GM21723 (cell line): ENCODE results near the gene STK32C.
"Not testable (repeated sequence)": the region's sequence is repeated elsewhere in the genome, so short reads cannot be mapped to it uniquely, and the experiment has no call there.

Source experiments
- ATAC-seq: cut with Tn5 transposase; IDR thresholded peaks from one replicate; pipeline ENCODE4 v1.9.1; 2021; ENCODE audit warnings: mild to moderate bottlenecking, moderate library complexity; ENCODE audit not compliant: unreplicated experiment

STK32C gene

GRCh38 chr10:132307823-132308586 lies at the start of gene STK32C:
Gene STK32C, minus strand, starts transcription at chr10:132307950. Its CDS starts 117 bp downstream, at chr10:132307833.
- peak; percentile 79 for ATAC-seq

GRCh38 chr10:132356621-132357195 lies 49.0 kb upstream of the STK32C start:
- no peak for ATAC-seq

GRCh38 chr10:132355754-132356153 lies 48.0 kb upstream of the STK32C start:
- no peak for ATAC-seq

- no peak for ATAC-seq
Measured at GRCh38 chr10:132355297-132355696, 47.5 kb upstream of the STK32C start.

GRCh38 chr10:132354356-132355094 lies 46.8 kb upstream of the STK32C start:
- no peak for ATAC-seq

- no peak for ATAC-seq
Measured at GRCh38 chr10:132353456-132354355, 46.0 kb upstream of the STK32C start.

GRCh38 chr10:132352462-132353308 lies 44.9 kb upstream of the STK32C start:
- not testable (repeated sequence) for ATAC-seq

- no peak for ATAC-seq
Measured at GRCh38 chr10:132351611-132352010, 43.9 kb upstream of the STK32C start.

- ATAC-seq: no peak
Measured at GRCh38 chr10:132350946-132351345, 43.2 kb upstream of the STK32C start.

GRCh38 chr10:132350391-132350790 lies 42.6 kb upstream of the STK32C start:
- ATAC-seq: no peak

- no peak for ATAC-seq
Measured at GRCh38 chr10:132349766-132350165, 42.0 kb upstream of the STK32C start.

GRCh38 chr10:132347931-132348267 lies 40.1 kb upstream of the STK32C start:
- ATAC-seq: no peak

- ATAC-seq: no peak
Measured at GRCh38 chr10:132347211-132347930, 39.6 kb upstream of the STK32C start.

- ATAC-seq: no peak
Measured at GRCh38 chr10:132346806-132347205, 39.1 kb upstream of the STK32C start.

- no peak for ATAC-seq
Measured at GRCh38 chr10:132345345-132345744, 37.6 kb upstream of the STK32C start.

GRCh38 chr10:132344386-132344785 lies 36.6 kb upstream of the STK32C start:
- ATAC-seq: no peak

- ATAC-seq: no peak
Measured at GRCh38 chr10:132342553-132342952, 34.8 kb upstream of the STK32C start.

GRCh38 chr10:132341781-132342180 lies 34.0 kb upstream of the STK32C start:
- ATAC-seq: no peak

- no peak for ATAC-seq
Measured at GRCh38 chr10:132341017-132341416, 33.3 kb upstream of the STK32C start.
